HepG2 (cell line): ENCODE measurements around the gene KIAA0930. TPM values are rescaled to one million over a fixed set of nuclear protein-coding genes. Genes with fewer than 3 reads are reported as not detected.

Experiments
- ATF1 ChIP-seq: IDR thresholded peaks from 2 replicates; pipeline ENCODE4 v1.6.1; 2016; ENCODE audit warnings: mild to moderate bottlenecking, control low read depth
- ATF4 ChIP-seq, 2 experiments: fragments of 450-650 bp in 1 of 2; sonication (generic) in 1 of 2; formaldehyde crosslinking; IDR thresholded peaks; 2 replicates each; pipeline versions ENCODE4 v1.5.0 to v1.8.0; 2020 to 2022; ENCODE audit warnings: mild to moderate bottlenecking in 1 of 2, missing genetic modification reagents in 1 of 2
- CC2D1A ChIP-seq: sonication (generic); formaldehyde crosslinking; IDR thresholded peaks from 2 replicates; pipeline ENCODE4 v1.8.1; 2023; ENCODE audit warnings: mild to moderate bottlenecking, missing genetic modification reagents
- FOXJ3 ChIP-seq: sonication (generic); formaldehyde crosslinking; IDR thresholded peaks from 2 replicates; pipeline ENCODE4 v1.4.0; 2020; ENCODE audit warnings: missing genetic modification reagents, mild to moderate bottlenecking, borderline replicate concordance
- IRF2 ChIP-seq: IDR thresholded peaks from 2 replicates; pipeline ENCODE4 v1.6.1; 2018; ENCODE audit warnings: missing genetic modification reagents, missing compliant biosample characterization
- KAT7 ChIP-seq: IDR thresholded peaks from 2 replicates; pipeline ENCODE4 v1.6.1; 2018; ENCODE audit warnings: borderline replicate concordance, missing compliant biosample characterization
- TAF1 ChIP-seq: sonication (generic); formaldehyde crosslinking; IDR thresholded peaks from 2 replicates; pipeline ENCODE4 v1.4.0; 2020; ENCODE audit warnings: missing genetic modification reagents
- TRAFD1 ChIP-seq: sonication (generic); formaldehyde crosslinking; IDR thresholded peaks from 2 replicates; pipeline ENCODE4 v1.5.1; 2020; ENCODE audit warnings: missing genetic modification reagents, mild to moderate bottlenecking, borderline replicate concordance
- ZBTB1 ChIP-seq: sonication (generic); formaldehyde crosslinking; IDR thresholded peaks from 2 replicates; pipeline ENCODE4 v1.4.0; 2020; ENCODE audit warnings: missing genetic modification reagents, borderline replicate concordance
- ZBTB38 ChIP-seq: sonication (generic); formaldehyde crosslinking; IDR thresholded peaks from 2 replicates; pipeline ENCODE4 v1.5.1; 2020; ENCODE audit warnings: mild to moderate bottlenecking, missing genetic modification reagents
- ZNF343 ChIP-seq: sonication (generic); formaldehyde crosslinking; IDR thresholded peaks from 2 replicates; pipeline ENCODE4 v1.4.0; 2020; ENCODE audit warnings: mild to moderate bottlenecking, missing genetic modification reagents
- ZNF766 ChIP-seq: sonication (generic); formaldehyde crosslinking; IDR thresholded peaks from 2 replicates; pipeline ENCODE4 v1.5.0; 2020; ENCODE audit warnings: missing genetic modification reagents, borderline replicate concordance
- ZNF790 ChIP-seq: sonication (generic); formaldehyde crosslinking; IDR thresholded peaks from 2 replicates; pipeline ENCODE4 v1.8.0; 2022; ENCODE audit warnings: missing genetic modification reagents, mild to moderate bottlenecking, borderline replicate concordance
- polyA plus RNA-seq, 8 experiments: library from polyadenylated mRNA; depleted of rRNA in 3 of 8; stranded (reverse) in 7 of 8; unstranded in 1 of 8; fragments of >200 nt; fragmentation: Illumina TruSeq in 4 of 8; extraction: Trizol in 4 of 8; gene quantifications; 2 replicates each; pipeline versions ENCODE4 v1.2.1 to v1.2.3, GENCODE V29; 2011 to 2016; ENCODE audit warnings: low read depth in 4 of 8, missing spikeins in 1 of 8, mixed read lengths in 1 of 8; ENCODE audit not compliant: insufficient read depth in 1 of 8
- total RNA-seq, 5 experiments: library from RNA; depleted of rRNA; stranded (reverse); fragments of >200 nt; fragmentation: Illumina TruSeq; extraction: Trizol; gene quantifications; 2 replicates each; pipeline ENCODE4 v1.2.3, GENCODE V29; 2016; ENCODE audit warnings: low read depth in 1 of 5
- TF ChIP-seq, protein P1 (sequence below): IDR thresholded peaks from 2 replicates; pipeline ENCODE4 v1.6.1; 2012; ENCODE audit warnings: low read length, improper control_type of control experiment
- TF ChIP-seq, protein P2 (sequence below): sonication (generic); formaldehyde crosslinking; IDR thresholded peaks from 2 replicates; pipeline ENCODE4 v1.5.0; 2020; ENCODE audit warnings: mild to moderate bottlenecking, missing genetic modification reagents, borderline replicate concordance

Gene KIAA0930
- total and polyA plus RNA-seq, 2 of the 13 experiments (the other 11 are each of a cell fraction or from before 2014, with no cell fraction given): 27.0 to 38.2 TPM

DNA sequence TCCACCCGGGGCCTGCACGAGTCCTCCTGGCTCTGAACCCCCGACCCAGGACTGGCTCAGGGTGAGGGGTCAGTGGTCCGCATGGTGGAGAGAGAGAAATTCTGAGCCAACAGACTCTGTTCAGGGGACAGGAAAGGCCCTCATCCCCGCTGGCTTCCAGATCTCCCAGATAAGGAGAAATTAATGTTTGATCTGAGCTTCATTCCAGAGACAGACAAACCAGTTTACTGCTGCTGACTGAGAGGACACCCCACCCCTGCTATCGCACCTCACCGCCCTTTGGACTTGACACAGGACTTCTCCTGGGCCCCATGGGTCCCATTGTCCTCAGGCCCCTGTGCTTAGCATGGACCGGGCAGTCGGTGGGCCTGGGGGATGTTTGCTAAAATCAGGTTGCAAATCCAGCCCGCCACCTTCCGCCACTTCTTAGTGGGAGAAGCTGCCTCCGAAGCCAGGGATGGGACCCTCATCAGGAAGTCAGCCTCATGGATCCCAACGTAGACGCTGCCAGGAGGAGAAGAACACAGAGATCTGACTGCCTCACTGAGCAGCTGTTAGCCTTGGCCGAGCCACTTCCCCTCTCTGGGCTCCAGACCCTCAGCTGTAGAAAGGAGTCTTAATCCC, 32.9 kb upstream of the KIAA0930 start (continued):
- TF ChIP-seq, protein P1, sequence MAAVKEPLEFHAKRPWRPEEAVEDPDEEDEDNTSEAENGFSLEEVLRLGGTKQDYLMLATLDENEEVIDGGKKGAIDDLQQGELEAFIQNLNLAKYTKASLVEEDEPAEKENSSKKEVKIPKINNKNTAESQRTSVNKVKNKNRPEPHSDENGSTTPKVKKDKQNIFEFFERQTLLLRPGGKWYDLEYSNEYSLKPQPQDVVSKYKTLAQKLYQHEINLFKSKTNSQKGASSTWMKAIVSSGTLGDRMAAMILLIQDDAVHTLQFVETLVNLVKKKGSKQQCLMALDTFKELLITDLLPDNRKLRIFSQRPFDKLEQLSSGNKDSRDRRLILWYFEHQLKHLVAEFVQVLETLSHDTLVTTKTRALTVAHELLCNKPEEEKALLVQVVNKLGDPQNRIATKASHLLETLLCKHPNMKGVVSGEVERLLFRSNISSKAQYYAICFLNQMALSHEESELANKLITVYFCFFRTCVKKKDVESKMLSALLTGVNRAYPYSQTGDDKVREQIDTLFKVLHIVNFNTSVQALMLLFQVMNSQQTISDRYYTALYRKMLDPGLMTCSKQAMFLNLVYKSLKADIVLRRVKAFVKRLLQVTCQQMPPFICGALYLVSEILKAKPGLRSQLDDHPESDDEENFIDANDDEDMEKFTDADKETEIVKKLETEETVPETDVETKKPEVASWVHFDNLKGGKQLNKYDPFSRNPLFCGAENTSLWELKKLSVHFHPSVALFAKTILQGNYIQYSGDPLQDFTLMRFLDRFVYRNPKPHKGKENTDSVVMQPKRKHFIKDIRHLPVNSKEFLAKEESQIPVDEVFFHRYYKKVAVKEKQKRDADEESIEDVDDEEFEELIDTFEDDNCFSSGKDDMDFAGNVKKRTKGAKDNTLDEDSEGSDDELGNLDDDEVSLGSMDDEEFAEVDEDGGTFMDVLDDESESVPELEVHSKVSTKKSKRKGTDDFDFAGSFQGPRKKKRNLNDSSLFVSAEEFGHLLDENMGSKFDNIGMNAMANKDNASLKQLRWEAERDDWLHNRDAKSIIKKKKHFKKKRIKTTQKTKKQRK: no peak
- TF ChIP-seq ZNF790 (CRISPR knock-in tag): no peak
- TF ChIP-seq ATF1 (CRISPR knock-in tag): no peak
- no peak for TF ChIP-seq TRAFD1 (CRISPR knock-in tag)
- TF ChIP-seq ZBTB1 (CRISPR knock-in tag): no peak
- TF ChIP-seq CC2D1A (CRISPR knock-in tag): no peak
- TF ChIP-seq FOXJ3 (CRISPR knock-in tag): no peak
- TF ChIP-seq IRF2 (CRISPR knock-in tag): peak; percentile 91
- TF ChIP-seq, protein P2, sequence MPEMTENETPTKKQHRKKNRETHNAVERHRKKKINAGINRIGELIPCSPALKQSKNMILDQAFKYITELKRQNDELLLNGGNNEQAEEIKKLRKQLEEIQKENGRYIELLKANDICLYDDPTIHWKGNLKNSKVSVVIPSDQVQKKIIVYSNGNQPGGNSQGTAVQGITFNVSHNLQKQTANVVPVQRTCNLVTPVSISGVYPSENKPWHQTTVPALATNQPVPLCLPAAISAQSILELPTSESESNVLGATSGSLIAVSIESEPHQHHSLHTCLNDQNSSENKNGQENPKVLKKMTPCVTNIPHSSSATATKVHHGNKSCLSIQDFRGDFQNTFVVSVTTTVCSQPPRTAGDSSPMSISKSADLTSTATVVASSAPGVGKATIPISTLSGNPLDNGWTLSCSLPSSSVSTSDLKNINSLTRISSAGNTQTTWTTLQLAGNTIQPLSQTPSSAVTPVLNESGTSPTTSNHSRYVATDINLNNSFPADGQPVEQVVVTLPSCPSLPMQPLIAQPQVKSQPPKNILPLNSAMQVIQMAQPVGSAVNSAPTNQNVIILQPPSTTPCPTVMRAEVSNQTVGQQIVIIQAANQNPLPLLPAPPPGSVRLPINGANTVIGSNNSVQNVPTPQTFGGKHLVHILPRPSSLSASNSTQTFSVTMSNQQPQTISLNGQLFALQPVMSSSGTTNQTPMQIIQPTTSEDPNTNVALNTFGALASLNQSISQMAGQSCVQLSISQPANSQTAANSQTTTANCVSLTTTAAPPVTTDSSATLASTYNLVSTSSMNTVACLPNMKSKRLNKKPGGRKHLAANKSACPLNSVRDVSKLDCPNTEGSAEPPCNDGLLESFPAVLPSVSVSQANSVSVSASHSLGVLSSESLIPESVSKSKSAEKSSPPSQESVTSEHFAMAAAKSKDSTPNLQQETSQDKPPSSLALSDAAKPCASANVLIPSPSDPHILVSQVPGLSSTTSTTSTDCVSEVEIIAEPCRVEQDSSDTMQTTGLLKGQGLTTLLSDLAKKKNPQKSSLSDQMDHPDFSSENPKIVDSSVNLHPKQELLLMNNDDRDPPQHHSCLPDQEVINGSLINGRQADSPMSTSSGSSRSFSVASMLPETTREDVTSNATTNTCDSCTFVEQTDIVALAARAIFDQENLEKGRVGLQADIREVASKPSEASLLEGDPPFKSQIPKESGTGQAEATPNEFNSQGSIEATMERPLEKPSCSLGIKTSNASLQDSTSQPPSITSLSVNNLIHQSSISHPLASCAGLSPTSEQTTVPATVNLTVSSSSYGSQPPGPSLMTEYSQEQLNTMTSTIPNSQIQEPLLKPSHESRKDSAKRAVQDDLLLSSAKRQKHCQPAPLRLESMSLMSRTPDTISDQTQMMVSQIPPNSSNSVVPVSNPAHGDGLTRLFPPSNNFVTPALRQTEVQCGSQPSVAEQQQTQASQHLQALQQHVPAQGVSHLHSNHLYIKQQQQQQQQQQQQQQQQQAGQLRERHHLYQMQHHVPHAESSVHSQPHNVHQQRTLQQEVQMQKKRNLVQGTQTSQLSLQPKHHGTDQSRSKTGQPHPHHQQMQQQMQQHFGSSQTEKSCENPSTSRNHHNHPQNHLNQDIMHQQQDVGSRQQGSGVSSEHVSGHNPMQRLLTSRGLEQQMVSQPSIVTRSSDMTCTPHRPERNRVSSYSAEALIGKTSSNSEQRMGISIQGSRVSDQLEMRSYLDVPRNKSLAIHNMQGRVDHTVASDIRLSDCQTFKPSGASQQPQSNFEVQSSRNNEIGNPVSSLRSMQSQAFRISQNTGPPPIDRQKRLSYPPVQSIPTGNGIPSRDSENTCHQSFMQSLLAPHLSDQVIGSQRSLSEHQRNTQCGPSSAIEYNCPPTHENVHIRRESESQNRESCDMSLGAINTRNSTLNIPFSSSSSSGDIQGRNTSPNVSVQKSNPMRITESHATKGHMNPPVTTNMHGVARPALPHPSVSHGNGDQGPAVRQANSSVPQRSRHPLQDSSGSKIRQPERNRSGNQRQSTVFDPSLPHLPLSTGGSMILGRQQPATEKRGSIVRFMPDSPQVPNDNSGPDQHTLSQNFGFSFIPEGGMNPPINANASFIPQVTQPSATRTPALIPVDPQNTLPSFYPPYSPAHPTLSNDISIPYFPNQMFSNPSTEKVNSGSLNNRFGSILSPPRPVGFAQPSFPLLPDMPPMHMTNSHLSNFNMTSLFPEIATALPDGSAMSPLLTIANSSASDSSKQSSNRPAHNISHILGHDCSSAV (CRISPR knock-in tag): no peak
- no peak for TF ChIP-seq ZNF766 (CRISPR knock-in tag)
- no peak for TF ChIP-seq TAF1 (CRISPR knock-in tag)
- TF ChIP-seq ATF4 (CRISPR knock-in tag; IDR thresholded peaks at IDR 0.05): no peak
- no peak; the same call in 1 of the 2 replicates for TF ChIP-seq ZBTB38 (CRISPR knock-in tag)
- TF ChIP-seq ZNF343 (CRISPR knock-in tag): peak; percentile 92
- no peak for TF ChIP-seq KAT7 (CRISPR knock-in tag)
